Measurements from ENCODE around the gene GEMIN2.
"Not testable (repeated sequence)": the region's sequence is repeated elsewhere in the genome, so short reads cannot be mapped to it uniquely, and the experiment has no call there.

The GEMIN2 gene, protein sequence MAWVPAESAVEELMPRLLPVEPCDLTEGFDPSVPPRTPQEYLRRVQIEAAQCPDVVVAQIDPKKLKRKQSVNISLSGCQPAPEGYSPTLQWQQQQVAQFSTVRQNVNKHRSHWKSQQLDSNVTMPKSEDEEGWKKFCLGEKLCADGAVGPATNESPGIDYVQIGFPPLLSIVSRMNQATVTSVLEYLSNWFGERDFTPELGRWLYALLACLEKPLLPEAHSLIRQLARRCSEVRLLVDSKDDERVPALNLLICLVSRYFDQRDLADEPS

DNA sequence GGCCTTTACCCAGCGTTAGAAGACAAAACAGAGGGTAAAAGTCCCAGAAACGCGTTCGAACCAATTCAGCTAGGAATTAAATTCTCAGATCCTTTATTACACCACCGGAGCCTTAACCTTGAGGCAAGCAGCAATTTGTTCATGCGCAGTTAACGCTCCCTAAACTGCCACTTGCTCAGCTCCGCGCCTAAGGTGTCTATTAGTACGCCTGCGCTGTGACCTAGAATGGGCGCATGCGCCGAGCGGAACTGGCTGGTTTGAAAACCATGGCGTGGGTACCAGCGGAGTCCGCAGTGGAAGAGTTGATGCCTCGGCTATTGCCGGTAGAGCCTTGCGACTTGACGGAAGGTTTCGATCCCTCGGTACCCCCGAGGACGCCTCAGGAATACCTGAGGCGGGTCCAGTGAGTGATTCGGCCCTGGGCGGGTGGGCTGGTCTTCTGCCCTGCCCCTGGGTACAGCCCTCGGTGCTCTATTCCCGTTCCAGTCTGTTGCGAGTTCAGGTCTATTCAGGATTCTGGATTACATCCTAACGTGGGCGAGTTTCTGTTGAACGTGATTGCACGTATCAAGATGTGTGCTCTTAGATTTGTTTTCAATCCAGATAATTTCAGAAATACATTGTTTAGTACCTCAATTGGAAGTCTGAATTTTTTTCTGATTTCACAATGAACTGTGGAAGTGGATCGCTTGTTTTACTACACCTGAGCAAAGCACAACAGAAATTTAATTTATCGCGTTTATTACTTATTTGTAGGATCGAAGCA lies at the start of gene GEMIN2:
GEMIN2 (plus strand) TSS at position 251 of the 766 bp plus-strand sequence; CDS start at position 267, 16 bp downstream.
- peak; percentile 94 for FAIRE-seq

DNA sequence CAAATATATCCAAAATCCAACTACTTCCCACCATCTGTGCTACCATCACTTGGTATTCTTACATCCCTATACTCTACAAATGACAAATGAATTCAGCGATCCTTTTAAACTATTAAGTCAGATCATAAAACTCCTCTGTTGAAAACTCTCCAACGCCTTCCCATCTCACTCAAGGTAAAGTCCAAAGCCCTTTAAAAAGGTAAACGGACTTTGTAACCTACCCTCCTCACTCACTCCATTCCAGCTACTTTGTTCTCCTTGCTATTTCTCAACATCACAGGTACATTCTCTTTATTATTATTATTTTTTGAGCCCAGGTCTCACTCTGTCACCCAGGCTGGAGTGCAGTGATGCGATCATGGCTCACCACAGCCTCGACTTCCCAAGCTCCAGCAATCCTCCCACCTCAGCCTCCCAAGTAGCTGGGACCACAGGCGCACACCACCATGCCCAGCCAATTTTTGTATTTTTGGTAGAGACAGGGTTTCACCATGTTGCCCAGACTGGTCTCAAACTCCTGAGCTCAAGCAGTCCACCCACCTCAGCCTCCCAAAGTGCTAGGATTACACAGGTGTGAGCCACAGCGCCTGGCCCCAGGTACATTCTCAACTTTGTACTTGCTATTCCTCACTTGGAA lies 44.8 kb upstream of the GEMIN2 start:
- not testable (repeated sequence) for FAIRE-seq

DNA sequence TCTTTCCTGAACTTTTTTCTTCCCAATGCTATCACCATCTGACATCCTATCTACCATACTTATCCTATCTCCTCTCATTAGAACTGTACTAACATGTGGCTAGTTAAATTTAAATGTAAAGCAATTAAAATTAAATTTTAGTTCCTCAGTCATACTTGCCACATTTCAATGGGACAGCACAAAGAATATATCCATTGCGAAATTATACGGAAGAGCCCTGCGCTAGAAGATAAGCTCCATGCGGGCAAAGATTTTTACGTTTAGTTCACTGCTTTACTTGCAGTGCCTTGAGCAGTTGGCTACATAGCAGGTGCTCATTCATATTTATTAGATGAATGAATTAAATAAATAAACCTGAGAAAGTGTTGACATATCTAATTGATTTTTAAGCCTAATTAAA lies 44.2 kb upstream of the GEMIN2 start:
- FAIRE-seq = no peak

DNA sequence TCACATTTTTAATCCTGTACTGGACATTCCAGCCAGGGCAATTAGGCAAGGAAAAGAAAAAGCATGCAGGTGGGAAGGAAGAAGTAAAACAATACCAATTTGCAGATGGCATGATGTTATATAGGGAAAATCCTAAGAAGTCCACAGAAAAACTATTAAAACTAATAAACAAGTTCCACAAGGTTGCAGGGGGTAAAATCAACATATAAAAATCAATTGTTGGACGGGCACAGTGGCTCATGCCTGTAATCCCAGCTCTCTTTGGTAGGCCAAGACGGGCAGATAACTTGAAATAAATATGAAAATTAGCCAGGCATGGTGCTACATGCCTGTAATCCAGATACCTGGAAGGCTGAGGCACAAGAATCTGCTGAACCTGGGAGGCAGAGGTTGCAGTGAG lies 43.0 kb upstream of the GEMIN2 start:
- FAIRE-seq = no peak

DNA sequence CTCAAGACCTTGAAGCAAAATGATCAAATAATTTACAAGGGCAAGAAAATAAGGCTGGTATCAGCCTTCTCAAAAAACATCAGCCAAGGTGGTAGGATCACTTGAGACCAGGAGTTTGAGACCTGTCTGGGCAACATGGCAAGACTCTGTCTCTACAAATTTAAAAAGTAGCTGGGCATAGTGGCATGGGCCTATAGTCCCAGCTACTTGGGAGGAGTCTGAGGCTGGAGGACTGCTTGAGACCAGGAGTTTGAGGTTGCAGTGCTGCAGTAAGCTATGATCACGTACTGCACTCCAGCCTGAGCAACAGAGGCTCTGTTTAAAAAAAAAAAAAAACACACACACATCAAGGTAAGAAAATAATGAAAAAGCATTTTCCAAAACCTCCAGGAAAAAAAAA lies 33.2 kb upstream of the GEMIN2 start:
- no peak for FAIRE-seq

DNA sequence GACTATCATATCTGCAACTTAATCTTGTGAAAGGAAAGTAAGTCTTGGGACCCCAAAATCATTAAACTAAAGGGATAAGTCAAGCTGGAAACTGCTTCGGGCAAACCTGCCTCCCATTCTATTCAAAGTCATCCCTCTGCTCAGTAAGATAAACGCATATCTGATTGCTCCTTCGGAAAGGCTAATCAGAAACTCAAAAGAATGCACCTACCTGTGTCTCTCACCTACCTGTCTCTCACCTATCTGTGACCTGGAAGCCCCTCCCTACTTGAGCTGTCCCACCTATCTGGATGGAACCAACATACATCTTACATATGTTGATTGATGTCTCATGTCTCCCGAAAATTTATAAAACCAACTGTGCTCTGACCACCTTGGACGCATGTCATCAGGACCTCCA lies 31.0 kb upstream of the GEMIN2 start:
- no peak for FAIRE-seq

DNA sequence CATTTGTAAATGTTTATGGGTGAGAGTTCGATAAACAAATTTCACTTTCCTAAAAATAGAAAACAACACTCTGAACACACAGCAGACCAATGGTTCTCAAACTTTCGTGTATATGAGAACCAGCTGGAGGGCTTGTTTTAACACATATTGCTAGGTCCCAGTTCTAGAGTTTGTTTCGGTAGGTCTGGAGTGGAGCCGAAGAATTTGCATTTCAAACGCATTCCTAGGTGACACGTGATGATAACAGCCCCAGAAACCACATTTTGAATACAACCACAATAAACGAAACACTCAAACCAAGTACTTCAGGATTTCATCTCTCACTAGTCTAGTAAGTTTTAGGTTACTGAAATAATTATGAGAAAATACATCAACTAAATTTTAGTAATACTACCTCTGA lies 28.2 kb upstream of the GEMIN2 start:
- FAIRE-seq = no peak

DNA sequence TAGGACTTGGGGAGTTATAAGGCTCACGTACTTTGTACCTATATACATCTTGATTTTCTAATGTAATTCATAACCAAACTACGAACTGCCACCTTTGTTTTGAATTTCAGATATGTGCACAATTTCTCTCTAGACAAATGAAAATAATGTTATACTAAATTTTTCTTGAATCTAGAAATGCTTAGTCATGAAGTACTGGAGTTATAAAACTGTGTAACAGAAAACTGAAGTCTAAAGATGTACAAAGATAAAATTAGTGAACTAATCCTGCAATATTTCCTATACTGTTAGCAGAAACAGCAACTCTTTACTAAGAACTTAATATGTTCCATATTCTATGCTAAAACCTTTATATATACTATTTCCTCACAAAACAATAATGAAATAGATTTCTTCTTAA lies 26.6 kb upstream of the GEMIN2 start:
- FAIRE-seq = no peak

DNA sequence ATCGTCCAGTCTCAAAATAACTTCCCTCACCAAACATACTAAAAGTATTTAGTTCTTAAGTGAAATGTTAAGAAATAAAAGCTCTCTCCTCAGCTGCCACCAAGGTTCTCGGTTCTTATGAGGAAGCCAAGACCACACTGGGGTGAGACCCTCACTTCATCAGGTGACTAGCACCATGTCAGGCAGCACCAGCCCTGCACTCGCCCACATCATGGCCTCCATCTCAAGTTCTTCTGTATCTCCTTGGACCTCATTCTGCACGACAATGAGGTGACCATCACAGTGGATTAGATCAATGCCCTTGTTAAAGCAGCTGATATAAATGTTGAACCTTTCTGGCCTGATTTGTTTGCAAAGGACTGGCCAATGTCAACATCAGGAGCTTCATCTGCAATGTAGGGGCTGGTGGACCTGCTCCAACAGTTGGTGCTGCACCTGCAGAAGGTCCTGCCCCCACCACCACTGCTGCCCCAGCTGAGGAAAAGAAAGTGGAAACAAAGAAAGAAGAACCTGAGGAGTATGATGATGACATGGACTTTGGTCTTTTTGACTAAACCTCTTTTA lies 23.5 kb upstream of the GEMIN2 start:
- no peak for FAIRE-seq

DNA sequence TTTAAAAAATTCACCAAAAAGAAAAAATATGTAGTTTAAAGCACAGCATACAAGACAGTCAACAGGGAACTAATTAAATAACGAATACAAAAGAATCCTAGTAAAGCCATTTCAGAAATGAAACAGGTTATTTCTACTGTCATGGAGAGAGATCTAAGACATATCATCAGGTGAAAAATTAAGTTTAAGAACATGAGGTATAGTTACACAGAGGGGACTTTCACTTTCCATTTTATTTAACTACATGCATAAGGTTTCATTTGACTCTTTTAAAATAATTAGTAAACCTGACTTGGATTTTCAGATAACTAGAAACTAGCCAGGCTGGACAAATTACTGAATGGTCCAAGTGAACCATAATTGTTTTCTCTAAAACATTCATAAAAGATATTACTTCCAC lies 22.4 kb upstream of the GEMIN2 start:
- peak; percentile 29 for FAIRE-seq

DNA sequence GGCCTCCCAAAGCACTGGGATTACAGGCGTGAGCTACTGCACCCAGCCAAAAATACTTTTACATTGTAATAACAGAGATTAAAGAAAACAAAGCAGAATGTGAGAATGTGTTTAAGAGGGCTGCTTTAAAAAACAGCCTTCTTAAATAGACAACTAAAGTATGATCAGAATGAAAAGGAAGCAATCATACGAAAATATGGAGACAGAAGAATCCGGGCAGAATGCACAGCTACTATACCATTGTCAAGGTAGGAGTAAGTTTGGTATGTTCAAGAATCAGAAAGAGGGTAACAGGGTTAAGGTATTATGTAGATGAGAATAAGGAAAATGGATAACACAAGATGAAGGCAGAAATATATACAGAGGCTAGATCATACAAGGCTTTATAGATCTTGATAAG lies 19.6 kb upstream of the GEMIN2 start:
- FAIRE-seq = no peak

DNA sequence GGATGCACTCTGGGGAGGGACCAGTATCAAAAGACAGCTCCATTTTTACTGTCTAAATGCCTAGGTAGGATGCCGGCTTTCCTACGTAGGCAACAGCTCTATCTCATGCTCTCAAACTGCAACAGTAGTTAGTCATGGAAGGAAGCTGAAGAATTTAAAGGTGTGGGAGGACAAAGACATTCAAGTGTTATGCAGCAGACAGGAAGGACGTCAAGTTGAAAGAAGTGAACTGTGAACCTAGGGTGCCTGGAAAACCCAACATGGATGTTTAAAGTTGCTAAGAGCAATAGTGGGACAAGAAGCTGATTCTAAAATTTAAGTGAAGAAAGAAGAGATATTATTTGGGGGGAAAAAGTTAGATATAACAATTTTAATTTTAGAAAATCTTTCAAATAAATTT lies 17.0 kb upstream of the GEMIN2 start:
- no peak for FAIRE-seq

DNA sequence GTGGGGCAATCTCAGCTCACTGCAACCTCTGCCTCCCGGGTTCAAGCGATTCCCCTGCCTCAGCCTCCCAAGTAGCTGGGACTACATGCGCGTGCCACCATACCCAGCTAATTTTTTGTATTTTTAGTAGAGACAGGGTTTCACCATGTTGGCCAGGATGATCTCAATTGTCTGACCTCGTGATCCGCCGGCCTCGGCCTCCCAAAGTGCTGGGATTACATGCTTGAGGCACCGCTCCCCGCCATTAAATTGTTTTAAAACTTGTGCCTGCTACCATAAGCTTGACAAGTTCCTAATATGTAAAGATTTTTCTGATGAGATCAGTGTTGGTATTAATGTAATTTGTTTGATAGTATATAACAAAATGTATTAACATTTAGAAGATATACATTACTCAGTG lies 14.9 kb upstream of the GEMIN2 start:
- not testable (repeated sequence) for FAIRE-seq

DNA sequence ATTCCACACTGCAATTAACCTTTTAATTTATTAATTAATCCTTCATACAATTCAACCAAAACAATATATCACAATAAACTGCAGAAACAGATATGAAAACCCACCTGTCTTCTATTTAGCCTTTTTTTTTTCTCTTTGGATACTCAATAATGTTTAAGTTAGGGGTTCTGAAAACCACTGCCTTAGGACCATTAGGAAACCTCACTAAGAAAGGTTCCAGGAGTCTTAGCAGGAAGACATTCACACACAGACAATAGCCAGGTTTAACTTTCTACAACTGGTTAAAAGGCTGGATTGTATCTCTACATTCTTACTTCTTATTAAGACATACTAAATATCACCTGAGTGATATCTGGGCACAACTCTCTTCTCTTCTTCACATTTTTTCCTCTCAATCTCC lies 14.4 kb upstream of the GEMIN2 start:
- FAIRE-seq = no peak

DNA sequence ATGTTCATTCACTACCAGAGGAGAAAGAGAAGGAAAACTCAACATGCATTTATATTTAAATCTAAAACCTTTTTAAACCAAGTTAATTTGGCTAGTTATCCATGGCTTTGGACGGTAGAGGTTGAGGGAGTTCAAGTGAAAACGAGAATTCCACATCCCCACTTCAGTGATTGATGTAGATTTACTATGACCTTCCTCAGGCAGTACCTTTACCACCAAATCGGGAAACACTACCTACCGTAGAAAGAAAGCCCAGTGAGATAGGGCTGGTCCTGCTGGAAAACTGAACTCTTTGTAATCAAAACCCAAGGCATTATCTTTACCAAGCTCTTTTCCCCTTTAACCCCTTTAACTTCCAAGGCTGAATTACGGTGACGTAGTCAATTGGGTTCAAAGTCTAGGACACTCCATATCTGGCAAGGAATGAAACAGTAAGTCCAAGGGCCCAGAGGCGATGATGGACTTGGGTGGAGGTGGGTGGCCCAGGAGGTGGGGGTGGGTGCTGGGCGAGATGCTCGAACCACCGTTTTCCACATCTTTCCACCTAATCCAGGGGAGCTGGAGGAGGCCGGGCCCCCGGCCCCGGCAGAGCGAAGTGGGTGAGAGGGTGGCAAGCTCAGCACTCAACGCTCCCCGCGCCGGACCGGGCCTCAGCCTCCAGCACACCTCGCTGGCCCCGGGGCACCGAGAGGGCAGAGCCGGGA lies 11.7 kb upstream of the GEMIN2 start:
- FAIRE-seq = no peak

DNA sequence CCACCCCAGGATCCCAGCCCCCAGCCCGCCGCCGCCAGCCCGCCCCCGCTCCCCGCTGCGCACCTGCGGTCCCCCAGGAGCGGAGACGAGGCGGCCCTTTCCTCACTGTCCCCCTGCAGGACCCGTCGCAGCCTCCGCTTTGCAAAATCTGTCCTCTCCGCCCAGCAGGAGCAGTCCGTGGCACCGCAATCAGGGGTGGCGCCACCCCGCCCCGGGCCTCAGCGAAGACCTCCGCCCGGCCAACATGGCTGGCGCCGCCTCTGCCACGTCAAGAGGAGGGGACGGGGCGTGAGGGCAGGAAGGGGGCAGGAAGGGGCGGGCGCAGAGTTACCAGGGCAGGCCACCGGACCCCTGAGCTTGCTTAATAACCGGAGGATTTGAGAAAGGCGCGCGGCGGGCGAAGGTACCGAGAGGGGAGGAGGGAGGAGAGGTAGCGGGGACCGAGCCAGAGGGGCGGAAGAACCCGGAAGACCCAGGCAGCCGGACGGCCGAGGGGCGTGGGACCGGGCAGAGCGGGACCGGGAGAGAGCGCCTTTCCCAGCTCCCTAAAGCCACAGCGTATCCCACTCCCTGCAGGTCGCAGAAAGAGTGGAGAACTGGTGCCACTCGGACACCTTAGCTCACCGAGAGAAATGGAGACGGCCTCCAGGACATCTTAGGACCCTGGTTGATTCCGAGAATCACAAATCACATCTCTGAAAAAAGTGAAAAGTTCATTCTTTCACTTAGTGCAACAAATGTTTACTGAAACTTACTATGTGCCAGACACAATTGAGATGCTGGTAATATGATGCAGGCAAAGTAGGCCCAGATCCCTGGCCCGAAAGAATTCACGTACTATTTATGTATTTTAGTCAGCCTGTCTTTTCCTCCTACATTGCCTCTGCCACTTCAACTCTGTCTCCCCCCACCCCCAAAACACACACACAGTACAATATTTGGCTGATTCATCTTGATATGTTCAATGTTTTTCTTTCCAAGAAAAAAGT lies 10.9 kb upstream of the GEMIN2 start, which contains the start of gene SEC23A:
SEC23A (minus strand) TSS at position 267 of the 989 bp plus-strand sequence. CDS start 7,117 bp downstream, outside the sequence.
- FAIRE-seq = no peak

DNA sequence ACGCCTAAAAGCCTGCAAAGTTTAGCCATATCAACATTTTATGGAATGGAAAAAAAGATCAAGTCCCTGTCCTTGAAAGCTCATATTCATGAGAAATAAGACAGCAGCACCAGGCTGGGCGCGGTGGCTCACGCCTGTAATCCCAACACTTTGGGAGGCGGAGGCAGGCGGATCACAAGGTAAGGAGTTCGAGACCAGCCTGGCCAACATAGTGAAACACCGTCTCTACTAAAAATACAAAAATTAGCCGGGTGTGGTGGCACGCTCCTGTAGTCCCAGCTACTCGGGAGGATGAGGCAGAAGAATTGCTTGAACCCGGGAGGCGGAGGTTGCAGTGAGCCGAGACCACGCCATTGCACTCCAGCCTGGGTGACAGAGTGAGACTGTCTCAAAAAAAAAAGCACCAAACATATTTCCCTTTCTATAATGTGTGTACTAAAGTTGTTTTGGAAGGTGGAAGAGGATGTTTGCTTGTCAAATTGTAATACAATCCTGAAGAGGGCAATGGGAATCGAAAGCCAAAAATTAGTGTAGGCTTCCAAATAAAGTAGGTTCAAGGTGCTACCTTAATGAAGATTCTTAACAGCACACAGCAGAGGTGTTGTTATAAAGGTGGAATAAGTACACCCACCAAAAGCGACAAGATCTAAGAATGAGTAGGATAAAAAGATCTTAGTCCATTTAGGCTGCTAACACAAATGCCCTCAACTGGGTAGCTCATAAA lies 9.9 kb upstream of the GEMIN2 start:
- not testable (repeated sequence) for FAIRE-seq

DNA sequence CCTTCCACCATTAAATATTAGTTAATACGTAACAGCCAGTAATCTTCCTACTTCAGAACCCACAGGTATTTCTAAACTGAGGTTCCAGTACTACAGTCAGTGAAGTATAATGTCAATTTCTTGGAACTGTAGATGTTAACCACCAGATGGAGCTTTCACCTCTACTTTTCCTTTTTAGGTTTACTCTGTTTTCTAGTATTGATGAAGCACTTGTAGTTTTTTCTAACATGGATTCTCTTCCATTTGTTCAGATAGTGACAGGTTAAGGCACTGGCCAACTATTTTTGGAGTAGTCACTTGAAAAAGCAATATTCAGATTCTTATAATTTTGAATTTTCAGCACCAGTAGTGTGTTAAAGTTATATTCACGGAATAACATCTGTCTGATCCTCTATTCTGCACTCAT lies 6.5 kb upstream of the GEMIN2 start:
- peak; percentile 93 for FAIRE-seq

DNA sequence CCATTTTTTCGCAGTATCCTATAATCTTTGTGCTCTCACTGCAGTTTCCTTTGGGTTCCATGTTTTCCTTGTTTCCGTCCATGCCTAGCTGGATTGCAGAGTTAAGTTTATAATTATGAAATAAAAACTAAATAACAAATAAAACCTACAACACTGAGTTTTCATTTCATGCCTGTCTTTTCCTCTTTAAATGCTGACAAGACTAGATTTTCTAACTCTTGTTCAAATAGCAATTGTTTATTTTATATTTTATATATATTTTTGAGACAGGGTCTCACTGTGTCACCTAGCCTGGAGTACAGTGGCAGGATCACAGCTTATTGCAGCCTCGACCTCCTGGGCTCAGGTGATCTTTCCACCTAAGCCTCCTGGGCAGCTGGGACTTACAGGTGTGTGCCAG lies 5.3 kb upstream of the GEMIN2 start:
- no peak for FAIRE-seq

DNA sequence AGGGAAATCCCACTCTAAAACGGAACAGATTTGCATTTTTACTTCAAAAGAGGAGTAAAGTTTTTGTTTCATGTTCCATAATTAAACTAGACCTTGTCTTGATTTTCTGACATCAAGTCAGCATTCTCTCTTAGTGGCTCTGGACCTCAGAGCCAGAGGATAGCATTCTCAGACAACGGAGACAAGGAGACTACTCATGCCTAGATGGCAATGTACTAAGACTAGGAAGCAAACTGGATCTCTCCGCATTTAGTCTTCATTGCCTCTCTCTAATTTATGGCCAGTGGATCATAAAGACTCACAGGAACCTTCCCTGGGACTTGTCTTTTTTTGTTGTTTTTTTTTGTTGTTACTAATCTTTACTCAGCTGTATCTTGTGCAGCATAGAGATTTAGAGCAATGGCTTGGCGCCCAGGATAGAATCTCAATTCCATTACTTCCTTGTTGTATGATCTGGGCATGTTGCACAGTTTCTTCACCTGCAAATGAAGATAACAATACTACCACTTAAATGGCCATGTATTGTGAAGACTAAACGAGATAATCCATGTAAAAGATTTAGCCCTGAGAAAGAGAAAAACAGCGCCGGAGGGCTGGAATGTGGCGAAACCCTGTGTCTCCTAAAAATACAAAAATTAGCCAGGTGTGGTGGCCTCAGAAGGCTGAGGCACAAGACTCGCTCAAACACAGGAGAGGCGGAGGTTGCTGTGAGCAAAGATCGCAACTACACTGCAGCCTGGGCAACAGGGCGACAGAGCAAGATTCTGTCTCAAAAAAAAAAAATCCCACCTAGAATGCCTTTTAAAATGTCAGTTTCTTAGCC lies 4.0 kb upstream of the GEMIN2 start:
- no peak for FAIRE-seq

Measured in A204.1 (cell line).